GM19240 (cell line): ENCODE data around the gene C3orf70.

ENCODE experiments used
- DNase-seq: peaks from one replicate; pipeline ENCODE4 v3.0.0; 2011; ENCODE audit warnings: low spot score; ENCODE audit not compliant: insufficient read length

The C3orf70 gene

GRCh38 chr3:185056908-185057307, 96.0 kb downstream of the C3orf70 start:
- DNase-seq: no peak

GRCh38 chr3:185052631-185053030, 100.2 kb downstream of the C3orf70 start:
- DNase-seq: no peak

- DNase-seq: no peak
Observed at GRCh38 chr3:185051801-185052200, 101.1 kb downstream of the C3orf70 start.

GRCh38 chr3:185049710-185050109, 103.2 kb downstream of the C3orf70 start:
- no peak for DNase-seq

GRCh38 chr3:185046603-185047002, 106.3 kb downstream of the C3orf70 start:
- DNase-seq: no peak

- DNase-seq: no peak
Observed at GRCh38 chr3:185046164-185046515, 106.7 kb downstream of the C3orf70 start.

GRCh38 chr3:185042312-185043050, 110.4 kb downstream of the C3orf70 start:
- DNase-seq: no peak

- DNase-seq: no peak
Observed at GRCh38 chr3:185041540-185041939, 111.3 kb downstream of the C3orf70 start.

GRCh38 chr3:185040425-185040824, 112.4 kb downstream of the C3orf70 start:
- no peak for DNase-seq

- no peak for DNase-seq
Observed at GRCh38 chr3:185037801-185038200, 115.1 kb downstream of the C3orf70 start.

GRCh38 chr3:185030951-185031350, 121.9 kb downstream of the C3orf70 start:
- no peak for DNase-seq

- DNase-seq: no peak
Observed at GRCh38 chr3:185030399-185030798, 122.5 kb downstream of the C3orf70 start.

- DNase-seq: no peak
Observed at GRCh38 chr3:185029086-185029485, 123.8 kb downstream of the C3orf70 start.

GRCh38 chr3:185028121-185028520, 124.7 kb downstream of the C3orf70 start:
- DNase-seq: no peak
